ENCODE data around the gene ESRP2.

- TF ChIP-seq CTCF (IDR thresholded peaks at IDR 0.05 in 8 of 11, conservative IDR thresholded peaks at IDR 0.05 in 3 of 11), result no peak
- TF ChIP-seq POLR2AphosphoS5 (IDR thresholded peaks at IDR 0.05), result no peak
- TF ChIP-seq POLR2A (IDR thresholded peaks at IDR 0.05), result no peak
These were observed 16.1 kb downstream of the ESRP2 start for GRCh38 chr16:68219725-68220351.

Data from spleen (tissue), 7 donors.